Ecto neural progenitor cell (in vitro differentiated cells): ENCODE measurements around the gene ZSWIM9.
"Not testable (repeated sequence)": the region's sequence is repeated elsewhere in the genome, so short reads cannot be mapped to it uniquely, and the experiment has no call there.

Experiments
- DNase-seq: peaks from one replicate; pipeline ENCODE4 v3.0.0-alpha.2; 2018; ENCODE audit warnings: low spot score

Gene ZSWIM9

DNA sequence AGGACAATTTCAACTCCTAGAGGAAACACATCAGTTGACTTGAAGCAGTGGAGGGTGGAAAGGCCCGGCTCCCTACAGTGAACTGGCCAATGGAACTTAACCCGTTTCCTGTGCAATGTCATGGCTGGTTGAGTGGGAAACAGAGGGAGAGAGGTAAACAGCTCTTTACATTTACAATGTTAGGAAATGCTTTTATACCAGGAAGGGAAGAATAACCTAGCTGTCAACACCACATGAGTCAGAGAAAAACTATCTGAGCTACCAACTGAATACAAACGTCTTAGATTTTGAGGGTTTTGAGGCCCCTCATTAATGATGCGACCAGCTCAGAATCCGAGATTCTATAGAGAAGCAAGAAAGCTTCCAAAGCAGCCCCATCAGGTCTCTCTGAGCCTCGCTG lies 48.5 kb downstream of the ZSWIM9 start:
- DNase-seq: no peak

GRCh38 chr19:48220784-48221183 lies 50.3 kb downstream of the ZSWIM9 start:
- DNase-seq: not testable (repeated sequence)

GRCh38 chr19:48221628-48222027 lies 51.1 kb downstream of the ZSWIM9 start:
- DNase-seq: no peak

DNA sequence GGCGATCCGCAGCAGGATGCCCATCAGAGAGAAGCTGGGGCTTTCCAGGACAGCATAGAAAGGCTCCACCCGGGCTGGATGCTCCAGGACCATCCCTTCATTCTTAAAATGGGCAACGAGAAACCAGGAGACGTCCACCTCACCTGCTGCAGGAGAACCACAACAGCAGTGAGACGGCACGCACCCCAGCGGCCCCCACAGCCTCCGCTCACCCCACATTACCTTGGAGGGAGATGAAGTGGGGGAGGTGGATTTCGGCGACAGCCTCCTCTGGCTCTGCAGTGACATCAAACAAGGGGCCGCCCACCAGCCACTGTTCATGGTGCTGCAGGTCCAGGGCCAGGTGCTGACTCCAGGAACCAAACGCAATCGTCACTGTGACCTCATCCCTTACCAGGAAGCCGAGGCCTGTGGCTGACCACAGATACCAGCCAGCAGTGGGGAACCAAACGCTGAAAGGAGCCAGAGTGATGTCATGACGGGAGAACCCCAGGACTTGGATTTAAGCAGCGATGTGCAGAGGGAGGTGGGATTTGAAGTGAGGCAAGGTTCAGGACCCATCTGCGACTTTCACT lies 60.2 kb downstream of the ZSWIM9 start:
- no peak for DNase-seq

DNA sequence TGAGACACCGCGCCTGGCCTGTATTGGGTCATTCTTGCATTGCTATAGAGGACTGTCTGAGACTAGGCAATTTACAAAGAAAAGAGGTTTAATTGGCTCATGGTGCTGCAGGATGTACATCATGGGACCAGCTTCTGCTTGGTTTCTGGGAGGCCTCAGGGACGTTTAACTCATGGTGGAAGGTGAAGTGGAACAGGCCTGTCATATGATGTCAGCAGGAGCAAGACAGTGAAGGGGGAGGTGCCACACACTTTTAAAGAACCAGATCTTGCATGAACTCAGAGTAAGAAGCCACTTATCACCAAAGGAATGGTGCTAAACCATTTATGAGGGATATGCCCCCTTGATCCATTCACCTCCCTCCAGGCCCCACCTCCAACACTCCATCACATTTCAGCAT lies 66.6 kb downstream of the ZSWIM9 start:
- no peak for DNase-seq

DNA sequence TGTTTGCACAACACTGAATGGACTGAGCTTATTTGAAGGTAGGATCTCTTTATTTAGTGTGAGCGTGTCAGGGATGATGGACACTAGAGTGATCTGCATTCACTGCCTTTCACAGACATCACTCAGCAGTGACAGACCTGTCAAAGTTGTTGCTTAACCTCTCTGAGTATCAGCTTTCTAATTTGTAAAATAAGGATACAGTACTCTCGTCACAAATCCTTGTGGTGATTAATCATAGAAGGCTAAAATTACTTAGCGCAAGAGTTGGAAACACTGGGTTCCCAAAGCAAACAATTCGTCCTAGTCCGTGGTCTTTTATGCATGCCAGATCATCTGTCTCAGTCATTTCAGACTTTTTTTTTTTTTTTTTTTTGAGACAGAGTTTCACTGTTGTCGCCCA lies 68.6 kb downstream of the ZSWIM9 start:
- no peak for DNase-seq

DNA sequence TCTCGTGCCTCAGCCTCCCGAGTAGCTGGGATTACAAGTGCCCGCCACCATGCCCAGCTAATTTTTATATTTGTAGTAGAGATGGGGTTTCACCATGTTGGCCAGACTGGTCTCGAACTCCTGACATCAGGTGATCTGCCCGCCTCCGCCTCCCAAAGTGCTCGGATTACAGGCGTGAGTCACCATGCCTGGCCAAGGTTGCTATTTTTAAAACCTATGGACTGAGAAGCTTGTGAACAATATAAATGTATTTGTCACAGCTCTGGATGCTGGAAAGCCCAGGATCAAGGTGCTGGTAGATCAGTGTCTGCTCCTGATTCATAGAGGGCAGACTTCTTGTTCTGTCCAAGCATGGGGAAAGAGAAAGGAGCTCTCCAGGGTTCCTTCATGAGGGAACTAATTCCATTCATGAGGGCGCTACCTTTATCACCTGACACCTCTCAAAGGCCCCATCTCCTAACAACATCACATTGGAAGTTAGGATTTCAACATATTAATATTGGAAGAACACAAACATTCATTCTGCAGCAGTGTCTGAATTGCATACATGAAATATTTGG lies 69.2 kb downstream of the ZSWIM9 start:
- DNase-seq: no peak

DNA sequence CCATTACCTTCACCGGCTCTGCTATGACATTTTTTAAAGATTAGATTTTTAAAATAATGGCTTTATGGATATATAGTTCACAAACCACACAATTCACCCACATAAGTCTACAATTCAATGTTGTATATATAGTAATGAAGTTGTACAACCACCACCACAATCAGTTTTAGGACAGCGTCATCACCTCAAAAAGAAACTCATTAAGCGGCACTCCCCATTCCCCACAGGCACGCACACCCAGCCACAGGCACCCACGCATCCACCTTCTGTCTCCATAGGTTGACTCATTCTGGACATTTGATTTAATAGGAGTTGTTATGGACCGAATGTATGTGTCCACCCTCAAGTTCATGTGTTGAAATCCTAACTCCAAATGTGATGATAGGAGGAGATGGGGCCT lies 71.3 kb downstream of the ZSWIM9 start:
- DNase-seq: not testable (repeated sequence)

GRCh38 chr19:48244281-48244680 lies 73.8 kb downstream of the ZSWIM9 start:
- no peak for DNase-seq

- no peak for DNase-seq
Measured at GRCh38 chr19:48246101-48246500, 75.6 kb downstream of the ZSWIM9 start.

GRCh38 chr19:48247212-48247611 lies 76.7 kb downstream of the ZSWIM9 start:
- DNase-seq: no peak
